NOMO-1 treated with DMSO at 0.1 percent for 48 hours (cell line): ENCODE results near the gene H2BK1.

ENCODE experiments used
- DNase-seq: peaks from one replicate; lab custom pipeline; 2025; ENCODE audit not compliant: unreplicated experiment; lab: John Stamatoyannopoulos, UW

H2BK1 gene

GRCh38 chr7:151205730-151206129 lies 4.6 kb downstream of the H2BK1 start:
- DNase-seq = no peak

- DNase-seq = no peak
These were observed 5.8 kb downstream of the H2BK1 start for GRCh38 chr7:151204383-151205032.

- DNase-seq = no peak
These were observed 7.5 kb downstream of the H2BK1 start for GRCh38 chr7:151202836-151203235.

- no peak for DNase-seq
These were observed 8.5 kb downstream of the H2BK1 start for GRCh38 chr7:151201751-151202150.

- no peak for DNase-seq
These were observed 8.9 kb downstream of the H2BK1 start for GRCh38 chr7:151201344-151201743.

- no peak for DNase-seq
These were observed 11.1 kb downstream of the H2BK1 start for GRCh38 chr7:151198945-151199848.

- no peak for DNase-seq
These were observed 12.4 kb downstream of the H2BK1 start for GRCh38 chr7:151197932-151198331.

- no peak for DNase-seq
These were observed 14.5 kb downstream of the H2BK1 start for GRCh38 chr7:151195616-151196450.

GRCh38 chr7:151194188-151194587 lies 16.1 kb downstream of the H2BK1 start:
- no peak for DNase-seq

GRCh38 chr7:151193203-151193978 lies 16.9 kb downstream of the H2BK1 start:
- no peak for DNase-seq

GRCh38 chr7:151192002-151192539 lies 18.2 kb downstream of the H2BK1 start:
- no peak for DNase-seq

- no peak for DNase-seq
These were observed 18.7 kb downstream of the H2BK1 start for GRCh38 chr7:151191544-151191943.

- no peak for DNase-seq
These were observed 21.2 kb downstream of the H2BK1 start for GRCh38 chr7:151189038-151189437.

GRCh38 chr7:151188252-151188542 lies 22.1 kb downstream of the H2BK1 start:
- DNase-seq = no peak

- DNase-seq = no peak
These were observed 22.7 kb downstream of the H2BK1 start for GRCh38 chr7:151187409-151188251.

- DNase-seq = no peak
These were observed 23.5 kb downstream of the H2BK1 start, which contains the start of gene ASB10 for GRCh38 chr7:151186640-151187408. Gene ASB10, minus strand, starts transcription at chr7:151187250. Its CDS starts 120 bp downstream, at chr7:151187130.

- DNase-seq = no peak
These were observed 24.3 kb downstream of the H2BK1 start for GRCh38 chr7:151185762-151186639.

GRCh38 chr7:151181011-151181431 lies 29.3 kb downstream of the H2BK1 start:
- DNase-seq = no peak
